HG02759 (cell line): ENCODE measurements around the gene ACOX3.
"Not testable (repeated sequence)": the region's sequence is repeated elsewhere in the genome, so short reads cannot be mapped to it uniquely, and the experiment has no call there.

Experiments used
- ATAC-seq: cut with Tn5 transposase; IDR thresholded peaks from one replicate; pipeline ENCODE4 v1.9.1; 2021; ENCODE audit warnings: mild to moderate bottlenecking, moderate library complexity; ENCODE audit not compliant: unreplicated experiment

Gene ACOX3

GRCh38 chr4:8391071-8391470 lies 49.5 kb downstream of the ACOX3 start:
- no peak for ATAC-seq

GRCh38 chr4:8390577-8390976 lies 49.9 kb downstream of the ACOX3 start:
- no peak for ATAC-seq

GRCh38 chr4:8388528-8388870 lies 52.0 kb downstream of the ACOX3 start:
- no peak for ATAC-seq

- ATAC-seq: no peak
These were observed 52.7 kb downstream of the ACOX3 start for GRCh38 chr4:8387615-8388527.

- ATAC-seq: no peak
These were observed 53.3 kb downstream of the ACOX3 start for GRCh38 chr4:8387194-8387593.

- no peak for ATAC-seq
These were observed 53.8 kb downstream of the ACOX3 start for GRCh38 chr4:8386731-8387130.

- not testable (repeated sequence) for ATAC-seq
These were observed 54.4 kb downstream of the ACOX3 start for GRCh38 chr4:8386131-8386530.

GRCh38 chr4:8385611-8386010 lies 54.9 kb downstream of the ACOX3 start:
- ATAC-seq: no peak

GRCh38 chr4:8385106-8385505 lies 55.4 kb downstream of the ACOX3 start:
- no peak for ATAC-seq

- ATAC-seq: no peak
These were observed 56.0 kb downstream of the ACOX3 start for GRCh38 chr4:8384397-8385060.

GRCh38 chr4:8383451-8384160 lies 56.9 kb downstream of the ACOX3 start:
- ATAC-seq: no peak

GRCh38 chr4:8383016-8383415 lies 57.5 kb downstream of the ACOX3 start:
- ATAC-seq: no peak

GRCh38 chr4:8381814-8382581 lies 58.5 kb downstream of the ACOX3 start:
- no peak for ATAC-seq

- no peak for ATAC-seq
These were observed 59.8 kb downstream of the ACOX3 start for GRCh38 chr4:8380511-8381415.

GRCh38 chr4:8379771-8380170 lies 60.8 kb downstream of the ACOX3 start:
- no peak for ATAC-seq

- no peak for ATAC-seq
These were observed 61.2 kb downstream of the ACOX3 start for GRCh38 chr4:8379281-8379680.

- ATAC-seq: no peak
These were observed 61.7 kb downstream of the ACOX3 start for GRCh38 chr4:8378776-8379175.

- no peak for ATAC-seq
These were observed 62.3 kb downstream of the ACOX3 start for GRCh38 chr4:8378101-8378724.
